C4-2B (cell line): Measurements from ENCODE around the gene GIT2.

Source experiments
- CTCF ChIP-seq: fragments of 450-650 bp; conservative IDR thresholded peaks from 2 replicates; pipeline ENCODE4 v1.5.1; 2017; ENCODE audit warnings: mild to moderate bottlenecking
- ZFX ChIP-seq: fragments of 450-650 bp; IDR thresholded peaks from 2 replicates; pipeline ENCODE4 v1.6.1; 2017

- TF ChIP-seq CTCF = no peak
- TF ChIP-seq ZFX = no peak
These were observed 27.2 kb upstream of the GIT2 start for GRCh38 chr12:110023059-110023980.
